RCC 7860 (cell line): ENCODE data around the gene CFB.
"Not testable (repeated sequence)": the region's sequence is repeated elsewhere in the genome, so short reads cannot be mapped to it uniquely, and the experiment has no call there.

Experiments used
- DNase-seq: peaks from one replicate; pipeline ENCODE4 v3.0.0-alpha.2; 2015; ENCODE audit warnings: low spot score
- FAIRE-seq: peaks from 2 replicates; lab custom pipeline; 2012; peaks lifted over from hg19 to GRCh38; lab: Jason Lieb, UNC

CFB gene

DNA sequence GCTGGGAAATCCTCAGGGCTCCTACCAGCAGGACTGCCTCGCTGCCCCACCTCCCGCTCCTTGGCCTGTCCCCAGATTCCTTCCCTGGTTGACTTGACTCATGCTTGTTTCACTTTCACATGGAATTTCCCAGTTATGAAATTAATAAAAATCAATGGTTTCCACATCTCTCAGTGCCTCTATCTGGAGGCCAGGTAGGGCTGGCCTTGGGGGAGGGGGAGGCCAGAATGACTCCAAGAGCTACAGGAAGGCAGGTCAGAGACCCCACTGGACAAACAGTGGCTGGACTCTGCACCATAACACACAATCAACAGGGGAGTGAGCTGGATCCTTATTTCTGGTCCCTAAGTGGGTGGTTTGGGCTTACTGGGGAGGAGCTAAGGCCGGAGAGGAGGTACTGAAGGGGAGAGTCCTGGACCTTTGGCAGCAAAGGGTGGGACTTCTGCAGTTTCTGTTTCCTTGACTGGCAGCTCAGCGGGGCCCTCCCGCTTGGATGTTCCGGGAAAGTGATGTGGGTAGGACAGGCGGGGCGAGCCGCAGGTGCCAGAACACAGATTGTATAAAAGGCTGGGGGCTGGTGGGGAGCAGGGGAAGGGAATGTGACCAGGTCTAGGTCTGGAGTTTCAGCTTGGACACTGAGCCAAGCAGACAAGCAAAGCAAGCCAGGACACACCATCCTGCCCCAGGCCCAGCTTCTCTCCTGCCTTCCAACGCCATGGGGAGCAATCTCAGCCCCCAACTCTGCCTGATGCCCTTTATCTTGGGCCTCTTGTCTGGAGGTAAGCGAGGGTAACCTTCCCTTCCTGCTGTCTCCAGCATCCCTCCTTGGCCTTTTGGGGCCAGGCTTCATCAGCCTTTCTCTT, at the start of gene CFB:
Gene CFB, plus strand, starts transcription at position 589 of the 863 bp plus-strand sequence. Its CDS starts 127 bp downstream, at position 716.
- DNase-seq = peak; percentile 66
- FAIRE-seq = no peak

DNA sequence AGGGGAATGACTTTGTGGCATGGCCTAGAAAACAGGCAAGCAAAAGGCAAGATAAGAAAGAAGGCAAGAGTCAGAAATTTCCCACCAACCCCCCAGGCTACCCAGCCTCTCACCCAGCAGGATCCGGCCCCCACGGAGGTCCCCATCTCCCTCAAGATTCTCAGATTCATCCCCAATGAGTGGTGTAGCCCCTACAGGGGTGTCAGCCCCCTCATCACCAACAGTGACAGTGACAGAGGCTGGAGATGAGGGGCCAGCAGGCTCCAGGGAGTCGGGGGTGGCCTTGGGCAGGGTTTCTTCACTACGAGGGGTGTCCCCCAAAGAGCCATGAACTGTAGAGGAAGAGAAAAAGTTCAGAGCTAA, 49.4 kb upstream of the CFB start:
- no peak for FAIRE-seq
- no peak for DNase-seq

DNA sequence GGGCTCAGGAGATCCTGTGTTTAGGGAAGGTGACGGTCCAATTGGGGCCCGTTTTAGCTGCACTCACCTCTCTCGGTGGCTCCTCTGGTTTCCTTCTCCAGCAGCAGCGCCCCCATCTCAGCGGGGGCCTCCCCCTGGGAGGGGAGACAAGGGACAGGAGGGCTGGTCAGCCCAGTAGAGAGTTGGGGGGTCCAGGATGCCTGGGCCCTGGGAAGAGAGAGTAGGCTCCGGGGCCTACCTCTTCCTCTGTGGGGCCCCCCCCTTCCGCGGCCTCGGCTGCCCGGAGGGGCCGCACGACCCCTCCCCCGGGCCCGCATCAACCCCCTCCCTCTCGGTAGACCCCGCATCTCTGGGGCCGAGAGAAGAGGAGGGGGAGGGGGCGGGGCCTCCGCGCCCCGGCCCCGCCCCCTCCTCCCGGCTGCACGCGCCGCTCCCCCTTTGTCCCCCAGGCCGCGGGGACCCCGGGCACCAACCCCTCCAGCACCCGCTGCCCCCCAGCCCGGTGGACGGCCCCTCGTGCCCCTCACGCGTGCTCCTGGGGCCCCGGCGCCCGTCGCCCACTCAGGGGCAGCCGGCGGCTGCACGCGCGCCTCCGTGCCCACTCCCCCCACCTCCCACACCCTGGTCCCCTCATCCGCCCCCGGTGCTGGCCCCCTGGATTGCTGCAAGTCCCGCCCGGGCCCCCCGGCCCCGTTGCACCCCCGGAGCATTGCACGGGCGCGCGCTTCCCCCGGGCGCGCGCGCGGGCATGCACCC, 48.9 kb upstream of the CFB start:
- no peak for FAIRE-seq

DNA sequence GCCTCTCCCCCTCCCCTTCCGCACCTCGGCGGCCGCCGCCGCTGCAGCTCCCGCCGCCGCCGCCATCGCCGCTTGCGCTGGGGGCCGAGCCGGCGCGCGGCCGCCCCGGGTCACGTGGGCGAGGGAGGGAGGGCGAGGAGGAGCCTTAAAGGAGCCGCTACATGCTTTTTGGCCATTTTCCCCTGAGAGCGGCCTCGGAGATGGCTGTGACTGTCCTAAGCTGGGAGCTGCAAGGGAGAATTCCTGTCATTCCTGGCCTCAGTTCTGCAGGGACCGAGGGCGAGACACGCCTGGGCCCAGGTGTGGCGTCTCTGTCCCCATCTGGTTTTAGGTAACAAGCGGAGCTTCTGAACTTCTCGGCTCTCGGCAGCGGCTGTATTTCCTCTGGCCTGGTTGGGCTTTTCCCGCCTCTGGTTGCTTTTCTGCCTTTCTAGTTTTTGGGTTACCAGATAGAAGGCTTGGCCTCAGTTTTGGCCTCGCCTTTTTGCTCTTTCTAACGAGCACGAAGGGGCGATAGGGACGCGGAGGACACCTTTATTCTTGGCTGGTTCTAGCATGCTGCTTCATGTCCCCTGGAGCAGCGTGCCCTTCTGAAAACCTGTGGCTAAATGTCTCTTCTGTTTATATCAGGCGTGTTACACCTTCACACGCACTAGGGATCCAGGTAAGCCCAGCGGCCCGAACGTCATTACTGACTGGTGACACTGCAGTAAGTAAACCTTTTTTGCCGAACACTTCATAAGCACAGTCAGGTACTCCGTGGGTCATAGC, 48.1 kb upstream of the CFB start, which contains the start of gene EHMT2:
Gene EHMT2, minus strand, starts transcription at position 87 of the 771 bp plus-strand sequence. Its CDS starts 21 bp downstream, at position 66.
- FAIRE-seq = no peak

More for the DNA sequence above, 48.9 kb upstream of the CFB start:
- DNase-seq = no peak

DNA sequence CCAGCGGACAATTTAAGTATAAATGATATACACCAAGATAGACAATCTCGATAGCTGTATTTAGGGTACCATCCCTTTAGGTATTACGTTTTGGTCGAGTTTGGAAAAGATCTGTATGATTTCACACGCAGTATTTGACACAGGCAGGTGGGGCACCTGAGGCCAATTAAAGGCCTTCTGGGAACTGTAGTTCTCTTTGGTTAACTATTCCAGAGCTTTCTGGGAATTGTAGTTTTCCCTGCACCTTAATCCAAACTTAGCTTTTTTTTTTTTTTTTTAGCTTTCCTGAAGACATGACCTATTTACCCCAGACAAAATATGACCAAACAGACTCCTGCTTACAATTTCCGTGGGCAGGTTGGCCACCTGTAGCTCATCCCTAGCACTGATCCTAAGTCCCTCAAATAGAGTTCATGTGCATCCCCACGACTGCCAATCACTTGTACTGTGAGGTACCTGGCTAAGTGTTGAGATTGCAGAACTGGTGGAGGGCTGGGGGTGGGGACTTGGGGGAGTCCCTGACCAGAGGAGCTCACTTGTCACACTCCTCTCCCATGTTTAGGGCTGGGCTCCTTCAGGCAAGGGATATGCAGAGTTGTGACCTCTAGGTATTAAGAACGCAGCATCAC, 47.4 kb upstream of the CFB start:
- DNase-seq = peak; percentile 12
- FAIRE-seq = no peak

More for the DNA sequence above, 48.1 kb upstream of the CFB start, which contains the start of gene EHMT2:
- DNase-seq = peak; percentile 43

DNA sequence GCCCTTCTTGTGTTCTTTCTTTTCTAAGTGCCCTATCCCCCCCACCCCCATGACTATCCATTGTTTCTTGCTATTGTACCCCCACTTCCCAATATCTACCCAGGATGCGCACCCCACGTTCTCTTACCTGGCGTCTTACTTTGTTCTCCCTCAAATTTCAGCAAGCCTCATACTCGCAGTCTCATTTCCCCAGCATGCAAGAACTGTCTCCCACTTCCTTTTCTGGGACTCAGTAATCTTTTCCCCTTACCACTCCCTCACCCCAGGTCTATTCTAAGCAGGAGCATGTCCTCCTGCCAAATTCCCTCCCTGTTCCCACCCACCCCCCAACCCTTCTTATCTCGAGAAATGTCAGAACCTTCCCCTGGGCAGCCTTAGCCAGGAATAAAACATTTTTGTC, 46.7 kb upstream of the CFB start:
- FAIRE-seq (no peak), DNase-seq (no peak)

DNA sequence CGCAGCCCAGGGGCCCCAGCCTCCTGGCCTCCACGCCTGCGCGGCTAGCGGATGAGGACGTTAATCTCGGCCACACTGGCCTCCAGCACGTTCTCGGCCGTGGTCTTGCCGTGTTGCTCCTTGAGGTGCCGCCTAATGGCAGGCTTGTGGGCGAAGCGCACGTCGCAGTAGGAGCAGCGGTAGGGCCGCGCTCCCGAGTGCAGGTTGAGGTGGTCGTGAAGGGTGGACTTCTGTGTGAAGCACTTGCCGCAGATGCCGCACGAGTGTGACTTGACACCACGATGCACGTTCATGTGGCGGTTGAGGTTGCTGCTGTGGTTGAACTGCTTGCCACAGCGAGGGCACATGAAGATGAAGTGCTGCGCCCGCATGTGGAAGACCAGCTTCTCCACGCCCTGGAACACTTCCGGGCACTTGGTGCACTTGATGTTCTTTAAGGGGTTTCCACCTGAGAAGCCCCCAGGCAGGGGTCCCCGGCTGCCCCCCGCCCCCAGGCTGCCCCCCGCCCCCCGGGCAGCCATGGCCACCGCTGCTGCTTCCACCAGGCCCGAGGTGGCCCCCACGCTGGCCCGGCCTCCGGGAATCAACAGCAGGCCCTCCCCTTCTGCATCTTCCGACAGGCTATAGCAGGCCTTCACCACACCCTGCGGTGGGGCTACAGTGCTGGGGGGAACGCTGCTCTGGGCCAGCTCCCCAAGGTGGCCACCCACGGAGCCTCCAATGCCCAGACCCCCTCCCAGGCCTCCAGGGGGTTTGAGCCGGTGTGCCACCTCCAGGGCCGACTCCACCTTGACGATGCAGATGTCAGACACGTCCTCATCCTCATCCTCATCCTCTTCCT, 45.8 kb upstream of the CFB start:
- no peak for DNase-seq

DNA sequence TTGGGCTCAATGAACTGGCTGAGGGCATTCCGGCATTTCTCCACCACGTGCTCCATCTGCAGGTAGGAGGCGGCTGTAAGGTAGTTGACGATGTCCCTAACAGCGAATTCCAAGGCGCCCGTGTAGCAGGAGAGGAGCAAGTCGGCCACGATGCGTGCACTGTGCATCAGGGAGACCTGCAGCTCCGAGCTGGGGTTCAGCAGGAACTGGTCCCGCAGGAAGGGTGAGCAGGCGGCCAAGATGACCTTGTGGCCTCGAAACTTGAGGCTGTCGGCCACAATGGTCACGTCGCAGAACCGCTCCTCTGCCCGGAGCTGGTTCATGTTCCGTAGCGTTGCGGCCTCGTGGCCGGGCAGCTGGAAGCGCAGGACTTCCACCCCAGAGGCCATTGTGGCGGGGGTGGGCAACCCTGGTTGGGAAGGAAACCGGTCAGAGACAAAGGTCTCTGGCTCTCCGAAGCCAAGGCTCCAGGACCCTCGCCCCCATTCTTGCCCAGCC, 44.9 kb upstream of the CFB start:
- DNase-seq (no peak), FAIRE-seq (no peak)

More for the DNA sequence above, 45.8 kb upstream of the CFB start:
- FAIRE-seq = no peak

DNA sequence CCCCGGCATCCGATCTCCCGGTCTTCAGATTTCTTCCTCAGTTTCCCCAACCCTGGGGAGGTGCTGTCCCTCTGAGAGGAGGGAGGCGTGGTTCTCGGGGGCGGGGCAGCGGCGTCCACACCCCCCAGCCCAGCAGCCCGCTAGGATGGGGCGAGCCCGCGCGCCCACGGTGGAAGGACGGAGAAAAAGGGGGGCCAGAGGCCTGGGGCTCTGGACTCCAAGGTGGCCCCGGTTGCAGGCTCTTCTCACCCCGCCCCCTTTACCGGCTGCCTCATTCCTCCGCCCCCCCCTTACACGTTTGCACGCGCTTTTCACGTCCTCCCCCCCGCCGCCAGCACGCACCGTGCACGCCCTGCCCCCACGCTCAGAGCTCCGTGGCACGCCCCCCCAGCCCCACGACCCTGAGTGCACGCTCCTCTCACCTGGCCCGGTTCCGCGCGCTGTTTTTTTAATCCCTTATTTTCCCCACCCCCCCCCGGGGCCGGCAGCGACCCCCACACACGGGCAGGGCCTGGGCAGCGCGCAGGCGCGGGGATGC, 44.4 kb upstream of the CFB start:
- DNase-seq (no peak), FAIRE-seq (no peak)

DNA sequence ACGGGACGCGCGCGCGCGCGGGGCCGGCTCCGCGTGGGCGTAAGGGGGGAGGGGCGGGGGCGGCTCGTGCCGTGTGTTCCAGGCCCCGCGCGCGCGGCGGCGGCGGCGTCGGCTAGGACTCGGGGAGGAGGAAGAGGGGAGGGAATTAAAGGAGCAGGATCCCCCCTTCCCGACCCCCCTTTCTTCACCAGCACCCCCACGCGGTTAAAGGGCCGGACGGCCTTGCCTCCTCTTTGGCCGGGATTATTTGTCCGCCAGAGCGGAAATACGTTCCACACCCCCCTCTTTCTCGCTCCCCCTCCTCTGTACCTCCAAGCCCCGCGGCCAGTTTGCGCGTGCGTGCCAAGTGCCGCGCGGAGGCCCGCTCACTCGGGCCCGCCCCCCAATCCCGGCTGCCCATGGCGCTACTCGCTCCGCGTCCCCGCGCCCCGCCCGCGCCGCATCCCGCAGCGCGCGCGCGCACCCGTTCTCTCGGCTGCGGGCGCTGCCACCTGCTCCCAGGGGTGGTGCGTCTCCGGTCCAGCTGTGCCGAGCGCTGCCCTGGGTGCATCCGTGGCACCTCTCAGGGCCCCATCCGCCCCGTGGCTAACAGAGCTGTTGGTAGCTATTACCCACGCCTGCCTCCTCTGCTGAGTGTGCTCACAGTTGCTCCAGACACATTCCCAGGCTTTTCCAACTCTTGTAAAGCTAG, 43.8 kb upstream of the CFB start, which contains the start of gene ZBTB12:
Gene ZBTB12, minus strand, starts transcription at position 134 of the 691 bp plus-strand sequence. CDS start 781 bp downstream, outside the sequence.
- no peak for FAIRE-seq
- DNase-seq = peak; percentile 71

DNA sequence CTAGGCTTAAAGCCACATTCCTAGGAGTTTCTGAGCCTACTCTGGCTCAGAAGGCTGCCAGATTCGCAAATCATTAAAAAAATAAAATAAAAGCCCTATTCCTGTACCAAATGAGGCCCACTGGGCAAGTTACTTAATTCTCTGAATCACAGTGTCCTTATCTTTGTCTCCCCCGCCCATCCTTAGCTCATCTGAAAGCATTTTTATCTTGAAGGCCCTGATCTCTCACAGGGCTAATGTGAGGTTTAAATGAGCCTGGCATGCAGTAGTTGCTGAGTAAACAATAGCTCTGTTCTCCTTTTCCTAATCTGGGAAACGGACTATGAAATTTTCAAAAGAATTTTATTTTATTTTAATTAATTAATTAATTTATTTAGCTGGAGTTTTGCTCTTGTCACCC, 41.9 kb upstream of the CFB start:
- FAIRE-seq (no peak), DNase-seq (no peak)

DNA sequence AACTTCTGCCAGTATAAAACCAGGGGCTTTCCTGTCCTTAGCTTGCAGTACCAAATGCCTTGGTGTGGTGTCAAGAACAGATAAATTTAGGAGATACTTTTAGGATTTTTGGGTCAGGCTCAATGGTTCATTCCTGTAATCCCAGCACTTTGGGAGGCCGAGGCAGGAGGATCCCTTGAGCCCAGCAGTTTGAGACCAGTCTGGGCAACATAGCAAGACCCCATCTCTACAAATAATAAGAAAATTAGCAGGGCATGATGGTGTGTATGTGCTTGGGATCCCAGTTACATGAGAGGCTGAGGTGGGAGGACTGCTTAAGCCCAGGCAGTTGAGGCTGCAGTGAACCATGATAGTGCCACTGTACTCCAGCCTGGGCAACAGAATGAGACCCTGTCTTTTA, 40.9 kb upstream of the CFB start:
- DNase-seq (no peak), FAIRE-seq (no peak)

DNA sequence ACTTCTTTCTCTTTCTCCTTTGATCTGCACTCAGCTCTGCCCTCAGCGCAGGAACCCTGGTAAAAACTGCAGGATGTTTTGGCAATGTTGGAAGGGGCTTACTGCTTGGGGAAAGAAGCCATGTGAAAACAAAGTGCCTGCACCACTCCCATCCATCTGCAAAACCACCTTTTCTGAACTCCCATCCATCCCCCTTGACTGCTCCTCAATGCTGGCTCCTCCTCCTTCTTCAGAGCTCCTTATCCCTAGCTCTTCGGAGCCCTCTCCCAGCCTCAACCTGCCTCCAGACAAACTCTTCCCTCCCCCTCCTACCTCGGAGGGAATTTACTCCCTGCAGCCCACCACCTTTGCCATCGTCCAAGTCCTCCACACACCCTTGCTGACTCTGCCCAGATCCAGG, 39.8 kb upstream of the CFB start:
- no peak for FAIRE-seq
- DNase-seq = no peak

DNA sequence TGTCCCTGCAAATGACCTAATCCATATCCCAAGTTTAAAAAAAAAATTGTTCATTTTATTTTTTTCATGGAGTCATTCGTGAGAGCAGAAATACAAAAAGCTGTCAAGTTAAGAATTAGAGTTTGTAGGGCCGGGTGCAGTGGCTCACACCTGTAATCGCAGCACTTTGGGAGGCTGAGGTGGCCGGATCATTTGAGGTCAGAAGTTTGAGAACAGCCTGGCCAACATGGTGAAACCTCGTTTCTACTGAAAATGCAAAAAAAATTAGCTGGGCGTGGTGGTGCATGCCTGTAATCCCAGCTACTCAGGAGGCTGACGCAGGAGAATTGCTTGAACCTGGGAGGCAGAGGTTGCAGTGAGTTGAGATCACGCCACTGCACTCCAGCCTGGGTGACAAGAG, 39.2 kb upstream of the CFB start:
- not testable (repeated sequence) for DNase-seq, FAIRE-seq

DNA sequence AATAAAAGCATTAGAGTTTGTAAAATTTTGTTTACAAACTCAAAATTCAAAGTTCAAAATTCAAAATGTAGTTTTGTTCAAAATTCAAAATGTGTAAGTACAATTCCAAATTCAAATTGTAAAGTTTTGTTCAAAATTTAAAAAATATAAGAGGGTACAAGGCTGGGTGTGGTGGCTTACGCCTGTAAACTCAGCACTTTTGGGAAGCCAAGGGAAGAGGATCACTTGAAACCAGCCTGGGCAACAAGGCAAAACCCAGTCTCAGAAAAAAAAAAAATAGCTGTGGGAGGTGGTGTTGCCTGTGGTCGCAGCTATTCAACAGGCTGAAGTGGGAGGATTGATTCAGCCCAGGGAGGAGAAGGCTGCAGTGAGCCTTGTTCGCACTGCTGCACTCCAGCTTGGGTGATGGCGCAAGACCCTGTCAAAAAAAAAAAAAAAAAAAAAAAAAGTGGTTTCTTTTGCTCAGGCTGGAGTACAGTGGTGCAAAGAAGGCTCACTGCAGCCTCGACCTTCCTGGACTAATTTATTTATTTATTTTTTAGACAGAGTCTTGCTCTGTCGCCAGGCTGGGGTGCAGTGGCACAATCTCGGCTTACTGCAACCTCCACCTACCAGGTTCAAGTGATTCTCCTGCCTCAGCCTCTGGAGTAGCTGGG, 38.6 kb upstream of the CFB start:
- peak; percentile 4 for FAIRE-seq
- peak; percentile 58 for DNase-seq

DNA sequence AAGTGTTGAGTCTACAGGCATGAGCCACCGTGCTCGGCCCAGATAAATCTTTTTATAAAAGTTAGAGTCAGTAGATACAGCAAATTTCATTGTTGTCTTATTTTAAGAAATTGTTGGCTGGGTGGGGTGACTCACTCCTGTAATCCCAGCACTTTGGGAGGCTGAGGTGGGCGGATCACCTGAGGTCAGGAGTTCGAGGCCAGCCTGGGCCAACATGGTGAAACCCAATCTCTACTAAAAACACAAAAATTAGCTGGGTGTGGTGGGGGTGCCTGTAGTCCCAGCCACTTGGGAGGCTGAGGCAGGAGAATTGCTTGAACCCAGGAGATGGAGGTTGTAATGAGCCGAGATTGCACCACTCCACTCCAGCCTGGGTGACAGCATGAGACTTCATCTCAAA, 37.6 kb upstream of the CFB start:
- FAIRE-seq, DNase-seq: not testable (repeated sequence)

DNA sequence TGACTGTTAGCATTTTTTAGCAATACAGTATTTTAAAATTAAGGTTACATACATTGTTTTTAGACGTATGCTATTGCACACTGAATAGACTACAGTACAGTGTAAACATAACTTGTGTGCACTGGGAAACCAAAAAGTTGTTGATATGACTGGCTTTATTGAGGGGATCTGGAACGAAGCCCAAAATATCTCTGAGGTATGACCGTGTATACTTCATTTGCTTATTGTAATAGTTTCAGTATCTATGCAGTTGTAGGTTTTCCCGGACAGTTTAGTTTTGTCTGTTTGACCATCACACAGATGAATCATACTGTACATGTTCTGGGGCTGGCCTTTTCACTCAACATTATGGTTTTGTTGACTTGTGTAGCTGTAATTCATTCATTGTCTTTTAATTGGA, 37.1 kb upstream of the CFB start:
- FAIRE-seq = no peak

DNA sequence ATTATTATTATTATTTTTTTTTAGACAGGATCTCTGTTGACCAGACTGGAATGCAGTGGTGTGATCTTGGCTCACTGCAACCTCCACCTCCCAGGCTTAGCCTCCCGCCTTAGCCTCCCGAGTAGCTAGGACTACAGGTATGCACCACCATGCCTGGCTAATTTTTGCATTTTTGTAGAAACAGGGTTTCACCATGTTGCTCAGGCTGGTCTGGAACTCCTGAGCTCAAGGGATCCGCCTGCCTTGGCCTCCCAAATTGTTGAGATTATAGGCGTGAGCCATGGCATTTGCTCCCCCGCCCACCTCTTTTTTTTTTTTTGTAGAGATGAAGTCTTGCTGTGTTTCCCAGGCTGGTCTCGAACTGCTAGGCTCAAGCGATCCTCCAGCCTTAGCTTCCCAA, 36.6 kb upstream of the CFB start:
- not testable (repeated sequence) for FAIRE-seq, DNase-seq

More for the DNA sequence above, 37.1 kb upstream of the CFB start:
- peak; percentile 54 for DNase-seq
